DND-41 (cell line): ENCODE results near the gene LILRB5.
"Not testable (repeated sequence)": the region's sequence is repeated elsewhere in the genome, so short reads cannot be mapped to it uniquely, and the experiment has no call there.

Source experiments
- ATAC-seq: fragments of 200-7000 bp; cut with Tn5 transposase; 3 replicates; pipeline ENCODE4 v1.9.1; 2021; ENCODE audit warnings: low read depth; ENCODE audit not compliant: insufficient read depth
- DNase-seq: peaks from one replicate; pipeline ENCODE4 v3.0.0-alpha.2; 2020
- H2AFZ ChIP-seq: 2 replicates; pipeline ENCODE4 v1.6.0; 2012; ENCODE audit warnings: low read depth, low read length
- H3K27ac ChIP-seq: 2 replicates; pipeline ENCODE4 v1.5.1; 2012; ENCODE audit warnings: low read length, inconsistent platforms
- H3K27me3 ChIP-seq: fragments of 200-600 bp; sonication (generic); 2 replicates; pipeline ENCODE4 v1.6.0; 2012; ENCODE audit warnings: low read length, mild to moderate bottlenecking, inconsistent platforms; ENCODE audit not compliant: insufficient read depth, poor library complexity
- H3K36me3 ChIP-seq: 2 replicates; pipeline ENCODE4 v1.5.1; 2012; ENCODE audit warnings: low read length, inconsistent platforms; ENCODE audit not compliant: insufficient read depth
- H3K4me1 ChIP-seq: 2 replicates; pipeline ENCODE4 v1.5.1; 2012; ENCODE audit warnings: mild to moderate bottlenecking, low read length; ENCODE audit not compliant: insufficient read depth
- H3K4me2 ChIP-seq: 2 replicates; pipeline ENCODE4 v1.6.0; 2012; ENCODE audit warnings: mild to moderate bottlenecking, moderate library complexity, low read length, inconsistent platforms; ENCODE audit not compliant: insufficient read depth
- H3K4me3 ChIP-seq, 2 experiments: fragments of 200-600 bp in 1 of 2; shearing (Covaris generic) in 1 of 2; 2 replicates each; pipeline ENCODE4 v1.5.1; 2012 to 2016; ENCODE audit warnings: inconsistent platforms in 2 of 2, low read length in 2 of 2, mild to moderate bottlenecking in 2 of 2, low read depth in 1 of 2, moderate library complexity in 1 of 2
- H3K79me2 ChIP-seq: 2 replicates; pipeline ENCODE4 v1.6.0; 2012; ENCODE audit warnings: low read length, inconsistent platforms; ENCODE audit not compliant: insufficient read depth
- H3K9ac ChIP-seq: 2 replicates; pipeline ENCODE4 v1.6.0; 2012; ENCODE audit warnings: low read depth, mild to moderate bottlenecking, inconsistent platforms, low read length, moderate library complexity
- H3K9me3 ChIP-seq: 2 replicates; pipeline ENCODE4 v1.5.1; 2012; ENCODE audit warnings: low read length, moderate library complexity, mild to moderate bottlenecking, inconsistent platforms; ENCODE audit not compliant: insufficient read depth, severe bottlenecking
- H4K20me1 ChIP-seq: 2 replicates; pipeline ENCODE4 v1.6.0; 2012; ENCODE audit warnings: low read length; ENCODE audit not compliant: insufficient read depth
- EZH2 ChIP-seq: IDR thresholded peaks from 3 replicates; pipeline ENCODE4 v1.6.1; 2012; ENCODE audit warnings: borderline replicate concordance, low read depth, mild to moderate bottlenecking, moderate library complexity, low read length, inconsistent platforms; ENCODE audit not compliant: severe bottlenecking
- TF ChIP-seq, protein P1 (sequence below): IDR thresholded peaks from 2 replicates; pipeline ENCODE4 v1.5.1; 2012; ENCODE audit warnings: borderline replicate concordance, low read length, moderate library complexity, mild to moderate bottlenecking; ENCODE audit not compliant: poor library complexity, severe bottlenecking; ENCODE audit errors: extremely low read depth

The LILRB5 gene

DNA sequence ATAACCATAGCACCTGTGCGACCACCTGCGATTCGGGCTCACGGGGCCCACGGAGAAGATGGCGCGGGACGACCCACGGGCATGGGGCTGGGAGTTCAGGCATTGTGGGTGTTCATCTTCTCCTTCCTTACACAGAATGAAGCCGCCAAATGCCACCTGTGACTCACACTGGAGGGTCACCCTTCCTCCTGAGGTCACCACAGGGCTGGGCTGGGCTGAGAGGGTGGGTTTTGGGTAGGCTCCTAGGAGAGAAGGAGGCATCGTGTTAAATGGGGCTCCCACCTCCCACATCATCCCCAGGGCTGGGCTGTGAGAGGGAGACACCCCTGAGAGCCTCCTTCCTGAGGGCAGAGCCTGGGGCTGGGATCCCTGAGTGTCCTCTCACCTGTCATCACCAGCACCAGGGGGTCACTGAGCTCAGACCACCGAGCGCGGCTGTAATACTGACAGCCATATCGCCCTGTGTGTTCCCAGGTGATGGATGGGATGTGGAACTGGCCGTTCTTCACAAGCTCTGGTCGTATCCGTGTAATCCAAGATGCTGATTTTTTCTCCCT lies 22.4 kb upstream of the LILRB5 start:
- Histone ChIP-seq H3K27me3 (peaks cover 8% of the 10 kb centered on the region), H3K9me3 (no peaks in the 10 kb centered on the region), H3K79me2 (no peaks in the 10 kb centered on the region), H3K9ac (no peak overlapping the region), H3K27ac (no peak overlapping the region), H3K4me1 (no peaks in the 10 kb centered on the region), H3K36me3 (no peaks in the 10 kb centered on the region), H4K20me1 (no peaks in the 10 kb centered on the region), H3K4me3 (no peak overlapping the region), H3K4me2 (no peak overlapping the region), H2AFZ (no peak overlapping the region)
- DNase-seq (no peak), ATAC-seq (no peak)
- TF ChIP-seq EZH2: no peak
- TF ChIP-seq, protein P1, sequence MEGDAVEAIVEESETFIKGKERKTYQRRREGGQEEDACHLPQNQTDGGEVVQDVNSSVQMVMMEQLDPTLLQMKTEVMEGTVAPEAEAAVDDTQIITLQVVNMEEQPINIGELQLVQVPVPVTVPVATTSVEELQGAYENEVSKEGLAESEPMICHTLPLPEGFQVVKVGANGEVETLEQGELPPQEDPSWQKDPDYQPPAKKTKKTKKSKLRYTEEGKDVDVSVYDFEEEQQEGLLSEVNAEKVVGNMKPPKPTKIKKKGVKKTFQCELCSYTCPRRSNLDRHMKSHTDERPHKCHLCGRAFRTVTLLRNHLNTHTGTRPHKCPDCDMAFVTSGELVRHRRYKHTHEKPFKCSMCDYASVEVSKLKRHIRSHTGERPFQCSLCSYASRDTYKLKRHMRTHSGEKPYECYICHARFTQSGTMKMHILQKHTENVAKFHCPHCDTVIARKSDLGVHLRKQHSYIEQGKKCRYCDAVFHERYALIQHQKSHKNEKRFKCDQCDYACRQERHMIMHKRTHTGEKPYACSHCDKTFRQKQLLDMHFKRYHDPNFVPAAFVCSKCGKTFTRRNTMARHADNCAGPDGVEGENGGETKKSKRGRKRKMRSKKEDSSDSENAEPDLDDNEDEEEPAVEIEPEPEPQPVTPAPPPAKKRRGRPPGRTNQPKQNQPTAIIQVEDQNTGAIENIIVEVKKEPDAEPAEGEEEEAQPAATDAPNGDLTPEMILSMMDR: no peak

DNA sequence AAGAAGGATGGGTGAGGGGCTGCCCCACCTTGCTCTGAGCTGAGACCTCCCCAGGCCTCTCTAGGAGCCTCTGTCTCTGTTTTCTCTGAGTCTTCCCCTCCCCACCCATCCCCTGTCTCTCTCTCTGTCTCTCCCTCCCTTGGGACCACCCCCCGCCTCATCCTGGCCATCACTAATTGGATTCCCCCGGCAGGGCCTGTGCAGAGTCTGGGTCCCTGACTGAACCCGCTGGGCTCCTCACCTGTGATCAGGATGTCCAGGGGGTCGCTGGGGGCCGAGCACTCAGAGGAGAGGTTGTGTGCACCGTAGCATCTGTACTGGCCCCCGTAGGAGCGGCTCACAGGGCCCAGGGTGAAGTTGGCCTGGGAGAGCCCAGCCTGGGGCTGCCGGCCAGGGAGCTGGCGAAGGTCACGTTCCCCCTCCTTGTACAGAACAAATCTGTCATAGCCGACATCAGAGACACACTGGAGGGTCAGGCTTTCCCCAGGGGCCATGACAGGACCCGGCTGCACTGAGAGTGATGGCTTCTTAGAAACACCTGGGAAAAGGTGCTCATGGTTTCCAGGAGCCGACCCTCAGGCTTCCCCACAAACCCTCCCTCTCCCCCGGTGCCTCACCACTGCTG lies 21.6 kb upstream of the LILRB5 start:
- not testable (repeated sequence) for H3K36me3 ChIP-seq, H3K27me3 ChIP-seq, H3K9ac ChIP-seq, H3K79me2 ChIP-seq, H3K4me2 ChIP-seq, H3K4me3 ChIP-seq, H2AFZ ChIP-seq, H3K9me3 ChIP-seq, H3K27ac ChIP-seq, H3K4me1 ChIP-seq, DNase-seq, H4K20me1 ChIP-seq, ATAC-seq

DNA sequence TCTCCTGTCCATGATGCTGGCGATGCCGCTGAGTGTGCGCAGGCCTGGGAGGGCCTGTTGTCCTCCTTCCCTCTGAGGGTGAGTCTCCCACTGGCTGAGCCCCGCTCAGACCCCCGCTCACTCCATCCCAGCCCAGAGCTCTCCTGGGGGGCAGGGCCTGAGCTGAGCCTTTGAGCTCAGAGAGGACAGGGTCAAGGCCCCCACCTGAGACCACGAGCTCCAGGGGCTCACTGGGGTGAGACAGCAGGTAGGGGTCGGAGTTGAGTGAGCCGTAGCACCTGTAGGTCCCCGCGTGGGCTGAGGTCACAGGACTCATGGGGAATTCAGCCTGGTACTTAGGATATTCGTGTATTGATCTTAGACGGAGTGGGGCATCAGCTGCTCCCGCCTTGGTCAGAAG lies 21.0 kb upstream of the LILRB5 start:
- not testable (repeated sequence) for H3K79me2 ChIP-seq, H3K27me3 ChIP-seq, H2AFZ ChIP-seq, H4K20me1 ChIP-seq, H3K36me3 ChIP-seq, H3K4me3 ChIP-seq, H3K4me2 ChIP-seq, H3K4me1 ChIP-seq, H3K9me3 ChIP-seq, DNase-seq, H3K9ac ChIP-seq, ATAC-seq, H3K27ac ChIP-seq

DNA sequence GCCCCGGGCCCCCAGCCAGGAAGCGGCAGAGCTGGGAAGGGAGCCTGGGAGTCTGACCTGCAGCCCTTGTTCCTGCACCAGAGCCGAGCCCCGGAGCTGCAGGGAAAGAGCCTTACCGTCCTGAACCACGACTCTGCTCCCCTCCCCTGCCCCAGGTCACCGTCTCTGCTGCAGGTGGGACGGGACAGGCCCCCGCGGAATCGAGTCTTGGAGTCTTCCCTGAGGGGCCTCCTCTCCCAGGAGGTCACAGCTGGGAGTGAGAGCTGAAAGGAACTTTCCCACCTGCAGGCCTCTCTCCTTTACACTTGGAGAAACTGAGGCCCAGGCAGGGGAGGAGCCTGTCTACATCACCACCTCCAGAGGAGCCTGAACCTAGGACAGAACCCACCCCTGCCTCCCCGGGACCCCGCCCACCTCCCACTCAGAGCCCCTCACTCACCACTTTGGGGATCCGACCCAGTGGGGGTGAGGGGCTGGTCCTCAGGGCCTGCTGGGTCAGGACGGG lies 20.1 kb upstream of the LILRB5 start:
- not testable (repeated sequence) for H3K79me2 ChIP-seq, H3K4me3 ChIP-seq, H2AFZ ChIP-seq, DNase-seq, H3K27ac ChIP-seq, ATAC-seq, H3K9ac ChIP-seq, H3K4me1 ChIP-seq, H3K27me3 ChIP-seq, H4K20me1 ChIP-seq, H3K4me2 ChIP-seq, H3K36me3 ChIP-seq, H3K9me3 ChIP-seq

DNA sequence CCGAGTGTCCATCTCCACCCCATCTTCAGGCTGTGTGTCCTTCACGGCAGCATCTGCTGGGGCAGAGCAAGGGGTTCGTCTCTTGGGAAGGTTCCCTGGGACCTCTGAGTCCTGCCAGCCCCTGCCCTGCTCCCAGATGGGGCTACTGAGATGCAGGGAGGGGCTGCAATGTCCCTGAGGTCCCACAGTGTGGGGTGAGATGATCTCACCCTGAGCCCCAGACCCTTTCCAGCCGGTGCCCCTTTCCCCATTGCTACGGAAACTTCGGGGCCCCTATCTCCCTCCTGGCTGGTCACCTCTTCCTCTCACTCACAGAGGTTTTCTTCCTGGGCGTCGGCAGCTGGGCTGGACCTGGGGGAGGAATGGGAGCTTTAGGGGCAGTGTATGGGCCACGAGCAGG lies 18.9 kb upstream of the LILRB5 start:
- H3K79me2 ChIP-seq: no peaks in the 10 kb centered on the region
- no peak overlapping the region for H3K4me2 ChIP-seq
- no peaks in the 10 kb centered on the region for H3K9me3 ChIP-seq
- TF ChIP-seq, protein P1: no peak
- TF ChIP-seq EZH2: no peak
- no peaks in the 10 kb centered on the region for H4K20me1 ChIP-seq
- no peak overlapping the region for H2AFZ ChIP-seq
- H3K27me3 ChIP-seq: no peaks in the 10 kb centered on the region
- no peak for DNase-seq
- H3K4me1 ChIP-seq: no peaks in the 10 kb centered on the region
- H3K27ac ChIP-seq: no peak overlapping the region
- no peak overlapping the region for H3K9ac ChIP-seq
- no peak for ATAC-seq
- no peaks in the 10 kb centered on the region for H3K36me3 ChIP-seq
- no peak overlapping the region for H3K4me3 ChIP-seq

DNA sequence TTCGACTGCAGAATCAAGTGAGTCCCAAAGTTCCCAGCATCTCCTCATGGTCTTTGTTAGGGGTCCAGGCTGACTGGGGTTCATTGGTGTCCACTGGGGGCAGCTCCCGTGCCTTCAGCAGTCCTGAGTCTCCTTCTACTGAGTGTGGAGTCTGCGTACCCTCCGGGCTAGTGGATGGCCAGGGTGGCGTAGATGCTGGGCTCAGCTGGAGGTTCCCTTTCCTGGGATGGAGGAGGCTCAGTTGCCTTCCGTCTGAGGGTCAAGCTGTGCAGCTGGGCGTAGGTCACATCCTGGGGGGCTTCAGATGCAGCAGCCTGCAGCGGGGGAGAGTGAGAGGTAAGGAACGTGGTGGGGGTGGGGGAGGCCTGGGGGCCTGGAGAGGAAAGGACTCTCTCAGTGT lies 17.4 kb upstream of the LILRB5 start:
- not testable (repeated sequence) for ATAC-seq, DNase-seq

More for the DNA sequence above, 17.4 kb upstream of the LILRB5 start:
- H3K4me1 ChIP-seq, H3K27me3 ChIP-seq, H2AFZ ChIP-seq, H3K79me2 ChIP-seq, H3K27ac ChIP-seq, H3K36me3 ChIP-seq, H3K9ac ChIP-seq, H3K9me3 ChIP-seq, H3K4me3 ChIP-seq, H3K4me2 ChIP-seq, H4K20me1 ChIP-seq: not testable (repeated sequence)
